Erythroblast (primary cell): ENCODE results near the gene PRKRIP1.

Experiments
- GATA1 ChIP-seq: IDR thresholded peaks from 2 replicates; pipeline ENCODE4 v1.6.1; 2011; ENCODE audit warnings: low read depth, mild to moderate bottlenecking, control low read depth, low read length, moderate library complexity
- POLR2A ChIP-seq: IDR thresholded peaks from 2 replicates; pipeline ENCODE4 v1.6.1; 2011; ENCODE audit warnings: mild to moderate bottlenecking, low read length

- no peak for TF ChIP-seq POLR2A
- no peak for TF ChIP-seq GATA1
These were observed 50.4 kb downstream of the PRKRIP1 start for GRCh38 chr7:102446387-102447156.
